NCI-H2081 (cell line): ENCODE results near the gene VOPP1.
"Not testable (repeated sequence)": the region's sequence is repeated elsewhere in the genome, so short reads cannot be mapped to it uniquely, and the experiment has no call there.

Source experiments
- DNase-seq, 2 experiments: peaks; one replicate each; lab custom pipeline; 2025; lab: John Stamatoyannopoulos, UW

VOPP1 gene

DNA sequence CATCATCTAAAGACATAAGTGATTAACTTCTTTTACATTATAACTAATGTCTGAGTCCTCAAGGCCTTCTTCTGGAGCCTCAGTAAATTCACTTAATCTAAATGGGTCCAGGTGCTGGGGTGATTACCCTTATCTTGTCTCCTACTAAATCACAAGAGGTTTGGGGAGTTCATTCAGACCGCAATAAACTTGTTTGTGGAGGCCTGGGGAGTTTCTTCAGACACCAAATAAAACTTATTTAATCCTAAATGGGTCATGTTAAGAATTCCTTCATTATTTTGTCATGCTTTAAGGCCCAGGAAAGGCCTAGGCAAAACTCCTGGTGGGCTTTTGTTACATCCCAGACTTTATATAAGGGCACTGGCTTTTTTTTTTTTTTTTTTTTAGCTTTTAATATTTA lies 62.1 kb downstream of the VOPP1 start:
- not testable (repeated sequence) for DNase-seq

DNA sequence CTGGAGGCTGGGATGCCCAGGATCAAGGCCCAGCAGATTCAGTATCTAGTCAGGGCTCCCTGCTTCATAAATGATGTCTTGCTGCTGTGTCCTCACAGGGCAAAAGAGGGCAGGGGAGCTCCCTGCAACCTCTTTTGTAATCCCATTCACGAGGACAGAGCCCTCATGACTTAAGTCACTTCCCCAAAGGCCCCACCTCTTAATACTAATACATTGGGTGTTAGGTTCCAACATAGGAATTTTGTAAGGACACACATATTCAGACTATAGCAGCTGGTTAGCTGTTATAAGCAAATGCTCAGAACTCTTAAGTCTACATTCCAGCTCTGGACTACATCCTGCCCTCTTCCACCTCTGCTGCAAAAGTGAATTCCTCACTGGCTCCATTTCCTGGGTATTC lies 63.0 kb downstream of the VOPP1 start:
- DNase-seq, result no peak

DNA sequence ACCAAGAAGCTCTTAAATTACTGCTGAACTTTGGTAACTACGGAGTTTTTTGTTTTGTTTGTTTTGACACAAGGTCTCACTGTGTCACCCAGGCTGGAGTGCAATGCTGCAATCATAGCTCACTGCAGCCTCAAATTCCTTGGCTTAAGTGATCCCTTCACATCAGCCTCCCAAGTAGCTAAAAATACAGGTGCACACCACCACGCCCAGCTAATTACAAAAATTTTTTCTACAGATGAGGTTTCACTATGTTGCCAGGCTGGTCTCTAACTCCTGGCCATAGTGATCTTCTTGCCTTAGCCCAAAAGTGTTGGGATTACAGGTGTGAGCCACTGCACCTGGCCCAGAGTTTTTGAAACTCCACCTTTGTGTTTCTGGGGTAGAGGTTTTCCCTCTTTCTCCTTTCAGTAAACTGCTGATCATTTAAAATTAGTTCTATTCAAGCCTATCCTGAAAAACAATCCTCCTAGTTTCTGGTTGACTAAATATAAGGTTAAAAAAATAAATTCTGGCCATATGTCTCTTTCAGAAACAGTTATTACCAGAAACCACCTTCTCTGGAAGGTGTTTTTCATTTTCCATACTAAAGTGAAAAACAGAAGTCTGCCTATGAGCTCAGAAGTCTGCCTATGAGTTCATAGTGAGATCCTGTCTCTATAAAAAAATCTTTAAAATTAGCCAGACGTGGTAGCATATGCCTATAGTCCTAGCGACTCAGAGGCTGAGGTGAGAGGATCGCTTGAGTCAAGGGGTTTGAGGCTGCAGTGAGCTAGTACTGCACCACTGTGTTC lies 63.9 kb downstream of the VOPP1 start:
- DNase-seq, result no peak

DNA sequence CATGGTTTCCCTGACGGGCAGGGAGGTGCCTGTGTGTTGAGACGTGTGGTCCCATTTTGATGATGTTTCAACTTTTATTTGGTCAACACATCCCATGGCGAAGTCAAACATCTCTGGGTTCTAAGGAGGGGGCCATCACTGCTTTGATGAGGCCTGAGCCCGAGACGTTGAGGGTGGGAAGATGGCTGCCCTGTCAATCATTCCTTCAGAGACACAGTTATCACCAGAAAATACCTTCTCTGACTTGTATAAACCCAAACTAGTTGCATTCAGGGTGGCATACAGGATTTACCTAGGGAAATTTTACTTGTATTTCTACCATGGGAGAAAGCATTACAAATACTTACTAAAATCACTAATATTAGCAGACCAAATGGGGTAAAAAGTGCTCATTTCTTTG lies 64.6 kb downstream of the VOPP1 start:
- DNase-seq, result no peak

DNA sequence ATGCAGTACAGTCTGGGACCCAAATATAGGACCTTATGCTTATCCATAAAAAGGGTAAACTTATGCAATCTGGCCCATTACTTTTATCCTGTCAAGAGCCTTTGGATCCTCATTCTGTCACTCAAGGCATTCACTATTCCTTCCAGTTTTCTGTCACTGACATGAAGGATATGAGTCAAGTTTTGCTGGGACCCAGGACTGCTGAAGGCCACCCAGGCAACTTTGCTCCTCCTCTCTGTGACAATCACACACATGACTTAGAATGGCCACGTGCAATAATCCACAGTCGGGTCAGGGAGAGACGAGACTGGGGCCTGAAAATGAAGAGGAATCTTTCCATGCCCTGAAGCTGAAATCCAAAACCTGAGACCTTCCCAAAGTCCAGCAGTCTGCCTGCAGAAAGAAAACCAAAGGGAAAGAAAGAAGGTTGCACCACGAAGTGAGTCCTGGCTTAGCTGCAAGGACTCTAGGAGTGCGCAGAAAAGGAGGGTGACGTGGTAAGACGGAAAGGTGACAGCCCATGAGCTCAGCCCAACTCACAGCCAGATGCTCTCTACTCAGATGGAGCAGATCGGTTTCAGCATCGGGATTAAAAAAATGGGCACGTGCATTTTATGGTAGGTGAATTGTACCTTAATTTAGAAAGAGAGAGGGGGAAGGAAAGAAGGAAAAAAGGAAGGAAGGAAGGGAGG lies 67.2 kb downstream of the VOPP1 start:
- no peak for DNase-seq

DNA sequence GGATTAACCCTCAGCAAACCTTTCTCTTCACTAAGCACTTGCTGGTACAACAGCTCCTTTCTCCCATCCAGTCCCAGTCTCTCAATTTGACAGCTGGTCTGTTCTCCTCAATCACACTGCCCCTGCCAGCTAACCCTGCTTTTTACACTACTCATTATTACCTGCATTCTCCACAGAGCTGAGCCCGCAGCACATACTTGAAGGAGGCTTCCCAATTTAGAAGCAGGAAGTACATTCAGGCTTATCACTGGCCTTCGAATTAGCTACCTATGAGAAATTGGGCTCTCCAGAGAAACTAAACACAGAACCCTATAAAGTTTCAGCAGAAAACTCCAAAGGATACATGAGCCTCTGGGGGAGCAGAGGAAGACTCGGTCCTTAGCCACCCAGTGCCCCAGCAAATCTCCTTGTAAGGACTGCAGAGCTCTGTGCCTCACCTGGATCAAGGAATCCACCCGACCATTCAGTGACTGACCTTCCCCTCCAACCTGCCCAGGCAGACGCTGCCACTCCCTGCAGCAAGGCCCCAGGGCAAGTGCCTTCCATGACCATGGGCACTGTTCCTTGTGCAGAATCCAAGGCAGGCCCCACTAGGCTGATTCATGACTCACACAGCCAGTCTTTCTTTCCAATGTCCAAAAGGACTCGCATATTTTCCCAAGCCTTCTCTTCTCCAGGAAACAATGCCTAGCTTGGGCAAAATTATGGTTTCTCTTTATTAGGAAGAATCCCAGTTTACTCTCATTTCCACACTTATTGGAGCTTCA lies 68.0 kb downstream of the VOPP1 start:
- DNase-seq, result peak in 1 of 2 experiments; percentile 13

DNA sequence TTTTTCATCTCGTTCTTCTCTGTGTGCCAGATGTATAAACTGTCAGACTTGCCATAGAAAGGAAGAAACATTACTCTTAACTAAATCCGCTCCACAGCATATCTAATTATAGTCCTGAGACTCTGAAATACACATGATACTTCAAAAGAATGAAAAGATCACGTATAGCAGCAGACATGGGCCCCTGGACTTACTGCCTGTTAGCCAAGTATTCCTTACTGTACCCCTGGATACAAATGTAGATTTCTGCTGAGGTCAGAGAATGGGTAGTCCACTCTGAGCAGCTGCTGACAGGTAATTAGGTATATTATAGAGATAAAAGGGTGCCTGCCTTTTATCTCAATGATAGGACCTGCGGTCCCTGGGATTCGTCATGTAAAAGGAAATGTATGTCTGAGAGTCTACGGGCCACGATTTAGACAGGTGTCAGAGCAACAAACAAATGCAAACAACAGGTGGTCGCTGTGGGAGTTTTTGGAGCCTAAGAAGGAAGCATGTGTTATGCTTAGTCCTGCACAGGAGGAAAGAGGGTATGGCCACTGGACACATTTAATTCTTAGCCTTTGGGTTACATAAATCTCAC lies 69.4 kb downstream of the VOPP1 start:
- DNase-seq, result peak; percentile 72 to 91

DNA sequence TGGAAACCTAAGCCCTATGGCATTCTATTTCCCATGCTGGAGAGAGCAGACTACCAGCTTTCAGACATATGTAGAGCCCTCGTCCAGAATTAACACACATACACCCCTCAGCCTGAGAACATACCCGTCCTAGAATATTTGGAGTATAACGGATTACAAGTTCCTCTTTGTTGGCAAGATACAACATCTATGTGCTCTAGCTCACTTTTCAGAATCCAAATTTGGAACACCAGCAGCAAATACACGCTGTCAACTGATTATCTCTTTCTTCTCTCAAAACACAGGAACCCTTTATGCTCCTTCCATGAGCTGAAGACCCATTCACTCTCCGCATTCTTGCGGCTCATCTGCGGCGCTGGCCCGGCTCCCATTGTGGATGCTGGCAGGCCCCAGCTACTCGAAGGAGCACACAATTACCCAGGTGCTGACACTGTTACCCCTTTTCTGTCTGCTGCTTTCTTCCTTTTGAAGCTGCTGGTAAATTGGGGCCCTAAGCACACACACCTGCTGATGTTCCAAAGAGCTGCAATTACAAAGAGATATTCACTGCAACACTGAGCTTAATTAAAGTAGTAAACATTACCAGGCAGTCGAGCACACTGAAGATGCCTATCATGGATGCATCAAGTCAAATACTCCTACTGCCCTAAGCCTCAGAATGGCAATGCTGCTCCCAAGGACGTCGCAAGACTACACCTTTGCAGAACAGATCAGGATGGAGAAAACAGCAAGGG lies 70.0 kb downstream of the VOPP1 start:
- DNase-seq, result peak; percentile 58 to 87

DNA sequence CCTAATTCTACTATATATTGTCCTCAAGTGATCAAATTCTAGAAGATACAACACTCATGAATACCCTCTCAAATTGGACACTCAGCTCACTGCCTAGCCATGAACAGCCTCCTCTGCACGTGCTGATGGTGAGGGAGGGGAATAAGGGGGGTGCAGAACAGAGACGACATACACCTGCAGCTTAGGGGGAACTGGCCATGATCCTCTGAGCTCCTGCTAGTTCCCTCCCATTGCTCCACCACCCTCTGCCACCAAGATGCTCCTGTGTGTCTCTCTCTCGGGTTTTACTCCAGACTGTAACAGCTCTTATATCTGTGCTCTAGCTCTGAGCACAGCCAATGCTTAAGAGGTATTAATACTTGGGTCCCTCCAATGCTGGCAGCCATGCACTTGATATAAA lies 70.7 kb downstream of the VOPP1 start:
- DNase-seq, result no peak

DNA sequence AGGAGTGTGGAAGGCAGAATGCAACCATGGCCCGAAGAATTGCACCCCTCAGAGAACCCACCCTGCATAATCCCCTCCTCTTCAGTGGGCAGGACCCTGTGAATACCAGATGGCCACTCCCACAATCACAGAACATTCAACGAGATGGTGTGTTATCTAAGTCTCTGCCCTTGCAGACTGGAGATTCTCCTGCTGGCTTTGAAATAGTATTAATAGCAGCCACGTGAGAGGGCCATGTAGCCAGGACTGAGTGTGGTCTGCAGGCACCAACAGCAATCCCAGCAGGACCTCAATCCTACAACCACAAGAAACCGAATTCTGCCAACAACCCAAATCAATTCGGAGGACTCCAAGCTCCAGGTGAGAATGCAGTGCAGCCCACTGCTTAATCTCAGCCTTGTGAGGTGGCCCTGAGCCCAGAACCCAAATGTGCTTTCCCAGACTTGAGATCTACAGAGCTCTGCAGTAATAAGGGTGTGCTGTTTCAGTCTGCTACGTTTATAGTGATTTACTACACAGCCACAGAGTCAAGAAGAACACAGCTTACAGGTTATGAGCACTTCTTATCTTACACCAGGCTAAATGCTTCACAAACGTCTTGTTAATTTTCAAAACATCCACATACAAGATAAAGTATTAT lies 72.1 kb downstream of the VOPP1 start:
- DNase-seq, result no peak

DNA sequence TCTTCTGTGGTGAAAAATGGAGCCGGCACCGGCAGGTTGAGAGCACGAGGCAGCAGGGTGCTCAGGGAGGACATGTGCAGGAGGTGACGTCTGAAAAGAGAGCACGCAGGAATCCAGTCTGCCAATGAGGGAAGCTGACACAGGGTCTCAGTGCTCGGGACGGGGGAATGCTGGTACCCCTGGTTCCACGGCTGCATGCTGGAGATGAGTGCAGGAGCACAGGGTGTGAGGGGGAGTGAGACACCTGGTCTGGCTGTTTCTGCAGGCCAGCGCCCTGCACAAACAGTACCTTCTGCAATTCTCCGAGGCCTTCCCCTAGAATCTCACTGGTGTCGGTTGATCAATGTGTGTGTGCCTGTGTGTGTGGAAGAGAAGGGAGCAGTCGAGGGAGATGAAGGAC lies 72.7 kb downstream of the VOPP1 start:
- no peak for DNase-seq

DNA sequence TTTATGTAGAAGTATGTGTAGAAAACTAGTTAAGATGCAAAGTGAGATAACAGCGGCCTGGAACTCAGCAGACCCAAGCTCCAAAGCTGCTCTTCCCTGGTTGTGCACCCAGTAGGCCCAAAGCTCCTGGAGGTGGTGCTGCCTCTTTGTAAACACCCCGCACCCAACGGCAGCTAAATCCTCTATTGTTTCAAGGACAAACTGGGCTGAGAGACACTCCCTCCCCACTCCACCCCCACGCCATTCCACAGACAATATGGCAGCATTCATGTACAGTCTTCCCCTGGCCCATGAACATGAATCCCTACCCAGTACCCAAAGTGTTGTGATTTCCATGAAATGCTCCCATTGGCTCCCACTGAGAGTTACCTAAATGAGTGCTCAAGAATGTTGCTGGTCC lies 73.5 kb downstream of the VOPP1 start:
- no peak for DNase-seq

DNA sequence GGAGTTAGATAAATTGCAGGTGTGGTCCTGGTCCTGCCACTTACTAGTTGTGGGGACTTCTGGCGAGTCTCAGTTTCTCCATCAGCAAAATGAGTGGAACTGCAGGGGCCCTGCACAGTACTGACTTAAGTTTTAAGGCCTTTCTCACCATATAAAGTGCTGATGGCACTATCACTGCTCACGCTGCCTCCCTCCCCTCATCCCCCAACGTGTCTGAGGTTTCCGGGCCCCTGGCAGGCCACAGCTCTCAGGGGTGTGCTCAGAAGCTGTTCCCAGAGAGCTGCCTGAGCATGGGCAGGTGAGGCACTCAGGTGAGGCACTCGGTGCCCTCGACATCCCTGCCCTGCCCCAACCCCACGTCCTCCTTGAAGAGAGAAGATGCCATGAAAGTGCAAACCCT lies 74.2 kb downstream of the VOPP1 start:
- DNase-seq, result no peak

DNA sequence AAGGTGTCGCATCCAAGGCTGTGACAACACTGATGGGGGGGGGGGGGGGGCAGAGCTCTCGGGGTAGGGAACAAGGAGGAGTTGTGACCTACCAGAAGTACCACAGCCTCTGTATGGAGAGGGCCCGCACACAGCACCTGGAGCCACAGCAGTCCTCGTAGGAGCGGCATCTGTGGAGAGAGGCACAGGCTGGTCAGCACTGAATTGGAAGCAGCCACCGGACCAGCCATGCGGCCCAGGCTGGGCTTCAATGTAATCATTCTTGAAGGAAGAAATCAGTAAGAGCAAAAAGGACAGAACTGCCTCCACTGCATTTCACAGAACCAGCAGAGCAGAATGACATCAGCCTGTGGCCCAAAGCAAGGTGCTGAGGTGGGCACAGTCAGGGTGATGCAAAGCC lies 74.8 kb downstream of the VOPP1 start:
- DNase-seq, result no peak

DNA sequence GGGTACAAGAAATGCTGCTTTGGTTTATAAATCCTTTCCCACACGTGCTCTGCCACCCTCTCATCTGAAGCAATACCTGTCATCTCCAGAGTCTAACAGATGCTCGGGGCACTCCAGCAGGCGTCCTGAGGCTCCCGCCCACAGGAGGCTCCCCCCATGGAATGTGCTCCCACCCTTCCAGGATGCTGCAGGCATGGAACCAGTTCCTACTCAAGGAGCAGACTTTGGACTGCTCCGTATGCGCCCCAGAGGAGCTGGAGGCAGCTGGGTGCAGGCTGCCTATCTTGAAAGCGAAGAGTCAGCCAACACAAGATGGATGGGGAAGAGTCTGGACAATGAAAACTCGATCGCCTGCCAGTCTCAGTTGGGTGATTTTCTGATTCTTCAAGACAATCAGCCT lies 75.4 kb downstream of the VOPP1 start:
- no peak for DNase-seq

DNA sequence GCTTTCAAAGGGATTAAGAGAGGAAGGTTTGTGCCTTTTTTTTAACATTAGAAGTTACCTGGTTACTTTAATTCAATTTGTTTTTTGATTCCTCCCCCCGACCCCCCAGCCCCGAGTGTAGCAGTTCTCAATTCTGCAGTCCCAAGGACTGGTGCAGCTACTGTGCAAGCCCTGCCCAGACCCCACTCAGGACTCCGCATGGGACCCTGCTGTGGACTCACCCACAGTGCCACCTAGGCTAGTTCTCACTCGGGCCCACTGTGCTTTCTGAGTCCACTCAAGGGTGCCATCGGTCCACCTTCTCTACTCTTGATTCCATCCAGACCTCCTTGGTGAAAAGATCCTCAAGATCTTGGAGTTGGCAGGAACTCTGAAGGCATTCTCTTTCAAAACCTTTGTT lies 77.4 kb downstream of the VOPP1 start:
- no peak for DNase-seq

DNA sequence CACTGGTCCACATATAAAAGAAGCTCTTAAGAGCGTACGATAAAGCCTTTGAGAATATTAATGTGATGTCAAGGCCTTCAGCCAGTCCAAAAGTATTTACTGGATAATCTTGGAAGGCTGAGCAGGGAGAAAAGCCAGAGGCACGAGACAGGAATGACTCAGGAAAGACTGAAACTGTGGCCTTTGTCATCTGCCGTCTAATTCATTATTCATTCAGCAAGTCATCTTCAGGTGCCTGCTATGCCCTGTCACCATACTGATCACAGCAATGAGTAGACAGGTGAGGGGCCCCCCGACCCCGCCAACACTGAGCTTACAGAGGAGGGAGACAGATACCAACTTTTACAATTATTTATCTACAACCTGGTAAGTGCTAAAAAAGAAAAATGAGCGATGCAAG lies 78.9 kb downstream of the VOPP1 start:
- DNase-seq, result no peak

DNA sequence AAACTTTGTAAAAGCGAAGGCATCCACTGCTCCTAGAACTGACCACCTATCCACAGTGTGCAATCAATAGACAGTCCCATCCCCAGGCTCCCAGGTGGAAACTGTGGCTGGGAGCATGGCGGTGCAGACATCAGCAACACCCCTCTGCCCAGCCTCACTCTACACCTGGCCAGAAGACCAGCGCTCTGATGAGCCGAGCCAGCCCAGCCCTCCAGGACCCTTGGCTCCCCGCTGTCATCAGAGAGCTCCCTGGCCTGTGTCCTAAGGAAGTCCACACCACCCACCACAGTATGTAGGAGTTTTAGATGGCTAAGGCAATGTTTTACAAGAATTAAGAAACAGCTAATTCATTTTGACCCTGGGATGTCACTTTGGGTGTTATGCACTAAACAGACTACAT lies 81.0 kb downstream of the VOPP1 start:
- DNase-seq, result no peak

DNA sequence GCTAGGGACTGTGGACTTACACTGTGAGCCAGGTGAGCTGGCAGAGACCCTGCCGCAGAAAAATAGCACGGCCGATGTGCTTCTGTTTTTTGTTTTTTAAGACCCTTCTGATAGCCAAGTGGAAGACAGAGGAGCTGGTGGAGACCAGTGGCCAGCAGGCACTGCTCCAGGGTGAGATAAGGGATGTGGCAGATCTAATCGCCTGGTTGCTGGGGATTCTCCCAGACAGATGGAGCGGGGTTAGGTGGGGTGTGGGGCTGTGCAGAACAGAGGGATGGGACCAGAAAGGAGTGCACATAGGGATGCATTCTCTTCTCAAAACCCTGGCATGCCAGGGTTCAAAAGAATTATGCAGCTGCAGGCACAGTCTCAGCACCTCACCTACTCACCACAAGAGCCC lies 82.2 kb downstream of the VOPP1 start:
- DNase-seq, result no peak

DNA sequence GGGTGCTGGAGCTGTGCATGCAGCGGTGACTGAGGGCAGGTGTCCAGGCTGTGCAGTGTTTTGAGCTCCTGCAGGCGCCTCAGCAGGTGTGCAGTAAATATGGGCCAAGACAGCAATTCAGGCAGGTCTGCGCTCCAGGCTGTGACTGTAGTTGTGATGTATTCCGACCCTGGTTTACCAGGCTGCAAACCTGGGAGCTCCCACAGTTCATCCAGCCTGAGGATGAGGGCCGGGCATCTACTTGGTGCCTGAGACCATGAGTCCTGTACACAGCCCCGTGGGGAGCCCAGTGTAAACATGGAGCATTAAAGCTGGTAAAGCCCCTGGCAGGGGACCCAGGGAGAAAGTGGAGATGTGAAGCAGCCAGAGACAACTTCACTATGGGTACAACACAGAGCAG lies 82.8 kb downstream of the VOPP1 start:
- peak in 1 of 2 experiments; percentile 66 for DNase-seq

DNA sequence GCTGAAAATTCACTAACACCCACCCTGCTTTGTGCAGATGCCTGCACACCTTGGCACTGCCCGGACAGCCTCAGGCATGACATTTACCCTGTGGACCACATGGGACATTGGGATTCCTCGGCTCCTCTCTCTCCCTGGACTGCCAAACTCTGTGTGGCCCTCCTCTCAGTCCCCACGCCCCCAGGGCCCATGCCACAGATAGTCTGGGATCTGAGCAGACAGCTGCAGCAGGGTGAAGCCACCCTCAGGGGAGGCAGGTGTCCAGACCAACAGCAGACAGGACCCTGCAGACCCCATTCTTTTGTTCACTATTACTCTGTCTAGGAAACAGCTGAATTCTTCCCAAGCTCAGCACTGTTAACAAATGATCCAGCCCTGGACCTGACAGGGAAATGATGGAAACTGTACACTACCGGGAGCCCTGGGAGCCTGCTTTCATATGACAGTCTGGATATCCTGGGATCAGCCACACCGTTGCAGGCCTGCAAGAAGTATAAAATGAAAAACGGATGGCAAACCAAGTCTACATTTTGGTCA lies 83.4 kb downstream of the VOPP1 start:
- no peak for DNase-seq
